CD4-positive, alpha-beta T cell (primary cell): ENCODE measurements around the gene TMEM273. TPM values are rescaled to one million over a fixed set of nuclear protein-coding genes. Genes with fewer than 3 reads are reported as not detected.

Experiments
- ATAC-seq: fragments of 200-7000 bp; cut with Tn5 transposase; one replicate; pipeline ENCODE4 v1.10.0; 2022; ENCODE audit warnings: mild to moderate bottlenecking; ENCODE audit not compliant: poor library complexity
- CTCF ChIA-PET: fragments of 350-600 bp; sonication (Branson Sonifier 250); formaldehyde crosslinking; loops from one replicate; lab custom pipeline; 2021; ENCODE audit warnings: antibody characterized with exemption, inconsistent platforms; lab: Charles Lee
- POLR2A ChIA-PET: fragments of 350-600 bp; sonication (Branson Sonifier 250); formaldehyde crosslinking; loops from one replicate; lab custom pipeline; 2021; ENCODE audit warnings: antibody characterized with exemption, inconsistent platforms; lab: Charles Lee
- DNase-seq, 14 experiments: peaks; one replicate each; pipeline ENCODE4 v3.0.0-alpha.2; 2013 to 2020; ENCODE audit warnings: mixed read lengths in 2 of 14
- H3K27ac ChIP-seq, 2 donors: one replicate each; pipeline versions ENCODE4 v1.5.1 to v1.7.0; 2013; ENCODE audit warnings: low read length in 2 of 2, low read depth in 1 of 2, mild to moderate bottlenecking in 1 of 2
- H3K27me3 ChIP-seq, 2 experiments: 1 replicate in 1 of 2; 2 replicates in 1 of 2; pipeline versions ENCODE4 v1.6.1 to v1.7.0; 2013; ENCODE audit warnings: low read length in 2 of 2, control low read depth in 1 of 2, mild to moderate bottlenecking in 1 of 2, moderate library complexity in 1 of 2; ENCODE audit not compliant: insufficient read depth in 2 of 2, control insufficient read depth in 1 of 2
- H3K36me3 ChIP-seq: one replicate; pipeline ENCODE4 v1.6.1; 2013; ENCODE audit warnings: low read length, control low read depth; ENCODE audit not compliant: insufficient read depth
- H3K4me1 ChIP-seq: one replicate; pipeline ENCODE4 v1.6.1; 2013; ENCODE audit warnings: low read length, control low read depth; ENCODE audit not compliant: insufficient read depth
- H3K4me3 ChIP-seq: one replicate; pipeline ENCODE4 v1.5.1; 2013; ENCODE audit warnings: mild to moderate bottlenecking, low read length, moderate library complexity
- H3K9me3 ChIP-seq, 2 experiments: 1 replicate in 1 of 2; 2 replicates in 1 of 2; pipeline versions ENCODE4 v1.6.1 to v1.7.0; 2013; ENCODE audit warnings: low read length in 2 of 2, mild to moderate bottlenecking in 2 of 2, control low read depth in 1 of 2, moderate library complexity in 1 of 2; ENCODE audit not compliant: control insufficient read depth in 1 of 2, insufficient read depth in 1 of 2
- H3K27ac Mint-ChIP-seq: one replicate; pipeline ENCODE4 v1.8.0; 2020; ENCODE audit warnings: mixed read lengths
- H3K27me3 Mint-ChIP-seq: one replicate; pipeline ENCODE4 v1.8.0; 2021; ENCODE audit warnings: mixed read lengths
- H3K36me3 Mint-ChIP-seq: one replicate; pipeline ENCODE4 v1.8.0; 2021; ENCODE audit warnings: low read depth, mixed read lengths
- H3K4me1 Mint-ChIP-seq: one replicate; pipeline ENCODE4 v1.8.0; 2021; ENCODE audit warnings: low read depth, mixed read lengths
- H3K4me3 Mint-ChIP-seq: one replicate; pipeline ENCODE4 v1.8.0; 2020; ENCODE audit warnings: mild to moderate bottlenecking, mixed read lengths
- H3K9me3 Mint-ChIP-seq: one replicate; pipeline ENCODE4 v1.8.0; 2020; ENCODE audit warnings: mixed read lengths
- intact Hi-C, 2 experiments: fragments of 100-400 bp; cut with DNase I in 1 of 2; cut with micrococcal nuclease in 1 of 2; formaldehyde crosslinking; loops; one replicate each; pipeline versions ENCODE4 v1.15.1 to v1.9.0; 2023 to 2025; cut with DNase I, micrococcal nuclease
- total RNA-seq, 174 experiments: library from RNA in 2 of 174; stranded (reverse) in 2 of 174; gene quantifications; one replicate each; pipeline ENCODE4 v1.2.3 and lab custom pipeline; 2021 to 2026
- TF ChIP-seq, protein P1 (sequence below): fragments of 200-600 bp; IDR thresholded peaks from one replicate; pipeline ENCODE4 v1.8.0; 2022; ENCODE audit warnings: antibody characterized with exemption, mild to moderate bottlenecking

Gene TMEM273
- total RNA-seq, 2 experiments from 2014 or later = 1.8 to 2.2 TPM

DNA sequence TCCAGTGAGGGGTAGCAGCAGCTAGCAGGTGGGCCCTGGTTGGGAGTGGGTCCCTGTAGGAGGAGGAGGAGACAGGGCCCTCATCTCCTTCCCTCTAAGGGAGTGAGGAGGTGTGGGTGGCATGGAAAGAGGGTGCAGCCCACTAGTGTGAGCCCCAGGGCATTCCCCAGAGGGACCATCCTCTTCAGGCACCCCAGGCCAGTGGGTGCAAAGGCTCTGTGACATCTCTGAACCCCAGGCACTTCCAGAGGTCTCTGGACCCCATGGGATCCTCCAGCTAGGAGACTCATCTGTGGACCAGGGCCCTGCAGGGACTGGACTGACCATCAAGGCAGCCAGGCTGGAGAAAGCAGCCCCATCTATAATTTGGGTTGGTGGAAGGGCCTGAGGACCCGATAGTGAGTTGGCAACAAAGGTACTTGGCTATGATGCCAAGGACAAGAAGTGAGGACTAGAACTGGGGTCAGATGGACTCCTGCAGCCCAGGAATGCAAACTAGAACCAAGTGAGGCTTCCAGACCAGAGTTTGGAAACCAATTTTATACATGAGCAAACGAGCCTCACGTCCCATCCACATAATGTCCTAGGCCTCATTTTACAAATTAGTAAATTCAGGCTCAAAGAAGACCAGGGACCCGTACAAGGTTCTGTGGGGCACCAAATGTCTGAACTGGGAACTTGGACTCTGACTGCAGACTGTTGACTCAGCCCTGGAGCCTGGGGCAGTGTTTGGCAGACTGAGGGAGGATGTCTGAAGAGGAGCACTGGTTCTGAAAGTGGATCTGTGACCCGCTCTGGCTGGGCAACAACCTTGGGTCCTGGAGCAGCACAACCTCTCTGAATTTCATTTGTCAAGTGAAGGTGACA, 71.4 kb downstream of the TMEM273 start:
- ChIA-PET POLR2A (no interaction called here), CTCF (no interaction called here)
- TF ChIP-seq, protein P1, sequence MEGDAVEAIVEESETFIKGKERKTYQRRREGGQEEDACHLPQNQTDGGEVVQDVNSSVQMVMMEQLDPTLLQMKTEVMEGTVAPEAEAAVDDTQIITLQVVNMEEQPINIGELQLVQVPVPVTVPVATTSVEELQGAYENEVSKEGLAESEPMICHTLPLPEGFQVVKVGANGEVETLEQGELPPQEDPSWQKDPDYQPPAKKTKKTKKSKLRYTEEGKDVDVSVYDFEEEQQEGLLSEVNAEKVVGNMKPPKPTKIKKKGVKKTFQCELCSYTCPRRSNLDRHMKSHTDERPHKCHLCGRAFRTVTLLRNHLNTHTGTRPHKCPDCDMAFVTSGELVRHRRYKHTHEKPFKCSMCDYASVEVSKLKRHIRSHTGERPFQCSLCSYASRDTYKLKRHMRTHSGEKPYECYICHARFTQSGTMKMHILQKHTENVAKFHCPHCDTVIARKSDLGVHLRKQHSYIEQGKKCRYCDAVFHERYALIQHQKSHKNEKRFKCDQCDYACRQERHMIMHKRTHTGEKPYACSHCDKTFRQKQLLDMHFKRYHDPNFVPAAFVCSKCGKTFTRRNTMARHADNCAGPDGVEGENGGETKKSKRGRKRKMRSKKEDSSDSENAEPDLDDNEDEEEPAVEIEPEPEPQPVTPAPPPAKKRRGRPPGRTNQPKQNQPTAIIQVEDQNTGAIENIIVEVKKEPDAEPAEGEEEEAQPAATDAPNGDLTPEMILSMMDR = no peak
- no peak overlapping the region for H3K4me3 ChIP-seq
- ATAC-seq = no peak
- Mint-ChIP-seq H3K4me1 (no peaks in the 10 kb centered on the region), H3K9me3 (no peaks in the 10 kb centered on the region), H3K36me3 (no peaks in the 10 kb centered on the region), H3K27ac (no peak overlapping the region), H3K27me3 (peaks cover 44% of the 10 kb centered on the region), H3K4me3 (no peak overlapping the region)
- no peaks in the 10 kb centered on the region for H3K4me1 ChIP-seq
- peaks cover 8 to 20% of the 10 kb centered on the region in 2 experiments for H3K27me3 ChIP-seq
- intact Hi-C loops = no loop called here
- no peaks in the 10 kb centered on the region for H3K36me3 ChIP-seq
- no peak overlapping the region for H3K27ac ChIP-seq
- no peak for DNase-seq
- H3K9me3 ChIP-seq = peaks cover 0 to 4% of the 10 kb centered on the region in 2 experiments

- peaks cover 44% of the 10 kb centered on the region for H3K27me3 Mint-ChIP-seq
- TF ChIP-seq, protein P1 = no peak
- no peaks in the 10 kb centered on the region for H3K9me3 Mint-ChIP-seq
- Histone ChIP-seq H3K27me3 (peaks cover 8 to 20% of the 10 kb centered on the region in 2 experiments), H3K4me3 (no peak overlapping the region), H3K9me3 (peaks cover 0 to 4% of the 10 kb centered on the region in 2 experiments), H3K27ac (no peak overlapping the region), H3K4me1 (no peaks in the 10 kb centered on the region), H3K36me3 (no peaks in the 10 kb centered on the region)
- CTCF ChIA-PET = no interaction called here
- peak overlapping the region; percentile 25 for H3K4me3 Mint-ChIP-seq
- H3K4me1 Mint-ChIP-seq = no peaks in the 10 kb centered on the region
- H3K36me3 Mint-ChIP-seq = no peaks in the 10 kb centered on the region
- POLR2A ChIA-PET = no interaction called here
- intact Hi-C loops = no loop called here
- DNase-seq = peak in 1 of 14 experiments; percentile 6
- ATAC-seq = no peak
- H3K27ac Mint-ChIP-seq = no peak overlapping the region
Observed at GRCh38 chr10:49115796-49116508, 72.2 kb downstream of the TMEM273 start.

- DNase-seq (peak in 1 of 14 experiments; percentile 20), ATAC-seq (no peak)
- Histone ChIP-seq H3K27me3 (peaks cover 8 to 22% of the 10 kb centered on the region in 2 experiments), H3K27ac (no peak within 1 kb of the TSS), H3K4me3 (no peak within 1 kb of the TSS), H3K36me3 (no peaks in the 10 kb centered on the region), H3K9me3 (peaks cover 0 to 4% of the 10 kb centered on the region in 2 experiments), H3K4me1 (no peaks in the 10 kb centered on the region)
- Mint-ChIP-seq H3K36me3 (no peaks in the 10 kb centered on the region), H3K27me3 (peaks cover 44% of the 10 kb centered on the region), H3K9me3 (no peaks in the 10 kb centered on the region), H3K27ac (no peak within 1 kb of the TSS), H3K4me3 (peak within 1 kb of the TSS; percentile 25), H3K4me1 (no peaks in the 10 kb centered on the region)
- CTCF ChIA-PET = no interaction called here
- POLR2A ChIA-PET = no interaction called here
- TF ChIP-seq, protein P1 = no peak
- intact Hi-C loops = no loop called here
Observed at GRCh38 chr10:49115015-49115795, 73.0 kb downstream of the TMEM273 start, which contains the start of gene VSTM4. VSTM4 (minus strand) TSS chr10:49115522; CDS start chr10:49115485, 37 bp downstream.
